Prostate gland (tissue), 2 donors: ENCODE data around the gene ZBTB16.

Experiments used
- POLR2A ChIP-seq: fragments of 450-650 bp; IDR thresholded peaks from one replicate; pipeline ENCODE4 v1.6.1; 2016; ENCODE audit warnings: antibody characterized with exemption, mild to moderate bottlenecking
- POLR2AphosphoS5 ChIP-seq: sonication (generic); formaldehyde crosslinking; IDR thresholded peaks from one replicate; pipeline ENCODE4 v1.6.1; 2017; ENCODE audit warnings: antibody characterized with exemption
- TF ChIP-seq, protein P1 (sequence below), 4 experiments: fragments of 200-600 bp in 2 of 4; fragments of 450-650 bp in 2 of 4; sonication (generic) in 2 of 4; IDR thresholded peaks; 1 replicate in 3 of 4; 2 replicates in 1 of 4; pipeline ENCODE4 v1.5.1; 2016 to 2019; ENCODE audit warnings: antibody characterized with exemption in 4 of 4, mild to moderate bottlenecking in 2 of 4, moderate library complexity in 2 of 4

GRCh38 chr11:114164546-114164945, 105.0 kb downstream of the ZBTB16 start:
- no peak for TF ChIP-seq POLR2A
- no peak for TF ChIP-seq POLR2AphosphoS5
- TF ChIP-seq, protein P1, sequence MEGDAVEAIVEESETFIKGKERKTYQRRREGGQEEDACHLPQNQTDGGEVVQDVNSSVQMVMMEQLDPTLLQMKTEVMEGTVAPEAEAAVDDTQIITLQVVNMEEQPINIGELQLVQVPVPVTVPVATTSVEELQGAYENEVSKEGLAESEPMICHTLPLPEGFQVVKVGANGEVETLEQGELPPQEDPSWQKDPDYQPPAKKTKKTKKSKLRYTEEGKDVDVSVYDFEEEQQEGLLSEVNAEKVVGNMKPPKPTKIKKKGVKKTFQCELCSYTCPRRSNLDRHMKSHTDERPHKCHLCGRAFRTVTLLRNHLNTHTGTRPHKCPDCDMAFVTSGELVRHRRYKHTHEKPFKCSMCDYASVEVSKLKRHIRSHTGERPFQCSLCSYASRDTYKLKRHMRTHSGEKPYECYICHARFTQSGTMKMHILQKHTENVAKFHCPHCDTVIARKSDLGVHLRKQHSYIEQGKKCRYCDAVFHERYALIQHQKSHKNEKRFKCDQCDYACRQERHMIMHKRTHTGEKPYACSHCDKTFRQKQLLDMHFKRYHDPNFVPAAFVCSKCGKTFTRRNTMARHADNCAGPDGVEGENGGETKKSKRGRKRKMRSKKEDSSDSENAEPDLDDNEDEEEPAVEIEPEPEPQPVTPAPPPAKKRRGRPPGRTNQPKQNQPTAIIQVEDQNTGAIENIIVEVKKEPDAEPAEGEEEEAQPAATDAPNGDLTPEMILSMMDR (IDR thresholded peaks at IDR 0.05) = no peak
